ENCODE results near the gene TRMT1.

Gene TRMT1

DNA sequence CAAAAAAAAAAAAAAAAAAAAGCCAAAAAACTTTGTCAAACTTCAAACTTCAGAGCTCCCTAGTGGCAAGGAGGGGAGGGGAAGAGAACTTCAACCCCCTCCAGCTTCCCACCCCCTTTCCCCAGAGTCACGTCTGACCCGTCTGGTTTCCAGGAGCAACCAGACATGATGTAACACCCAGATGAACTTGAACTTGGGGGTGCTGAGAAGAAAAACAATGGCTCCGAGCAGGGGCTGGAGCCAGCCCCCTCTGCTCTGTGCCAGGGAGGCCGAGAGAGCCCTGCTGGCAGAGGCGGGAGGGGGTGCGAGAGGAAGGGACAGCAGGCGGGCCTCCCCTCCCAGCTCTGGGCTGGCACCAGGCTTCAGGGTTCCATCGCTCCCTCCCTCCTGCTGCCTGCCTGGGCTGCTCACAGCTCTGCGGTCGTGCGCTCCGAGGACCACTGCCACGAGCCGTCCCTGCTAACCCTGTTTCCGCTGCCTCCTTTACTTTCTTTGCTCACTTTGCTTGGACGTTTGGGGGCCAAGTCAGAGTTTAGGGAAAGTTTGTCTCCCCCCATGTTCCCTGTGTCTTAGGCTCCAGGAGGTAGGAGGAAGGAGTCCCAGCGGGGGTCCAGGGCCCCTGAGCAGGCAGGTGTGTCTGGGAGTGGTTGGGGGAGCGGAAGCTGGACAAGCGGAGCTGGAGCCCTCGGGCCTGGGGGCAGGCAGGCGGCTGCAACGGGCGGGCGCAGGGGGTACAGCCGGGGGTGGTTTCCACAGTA is 25.0 kb downstream of the TRMT1 start:
- ChIA-PET POLR2A (interaction anchor here (0.6 kb wide), 1 partner anchor 169 kb away, joined by 6 read pairs; no protein-coding TSS in a partner anchor), CTCF (interaction anchor here (1.0 to 8.9 kb wide), 5 partner anchors 13 to 125 kb away, joined by 5 to 183 read pairs (median 6); partner anchors contain the start of gene DAND5)
- TF ChIP-seq, protein P1, sequence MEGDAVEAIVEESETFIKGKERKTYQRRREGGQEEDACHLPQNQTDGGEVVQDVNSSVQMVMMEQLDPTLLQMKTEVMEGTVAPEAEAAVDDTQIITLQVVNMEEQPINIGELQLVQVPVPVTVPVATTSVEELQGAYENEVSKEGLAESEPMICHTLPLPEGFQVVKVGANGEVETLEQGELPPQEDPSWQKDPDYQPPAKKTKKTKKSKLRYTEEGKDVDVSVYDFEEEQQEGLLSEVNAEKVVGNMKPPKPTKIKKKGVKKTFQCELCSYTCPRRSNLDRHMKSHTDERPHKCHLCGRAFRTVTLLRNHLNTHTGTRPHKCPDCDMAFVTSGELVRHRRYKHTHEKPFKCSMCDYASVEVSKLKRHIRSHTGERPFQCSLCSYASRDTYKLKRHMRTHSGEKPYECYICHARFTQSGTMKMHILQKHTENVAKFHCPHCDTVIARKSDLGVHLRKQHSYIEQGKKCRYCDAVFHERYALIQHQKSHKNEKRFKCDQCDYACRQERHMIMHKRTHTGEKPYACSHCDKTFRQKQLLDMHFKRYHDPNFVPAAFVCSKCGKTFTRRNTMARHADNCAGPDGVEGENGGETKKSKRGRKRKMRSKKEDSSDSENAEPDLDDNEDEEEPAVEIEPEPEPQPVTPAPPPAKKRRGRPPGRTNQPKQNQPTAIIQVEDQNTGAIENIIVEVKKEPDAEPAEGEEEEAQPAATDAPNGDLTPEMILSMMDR (IDR thresholded peaks at IDR 0.05; ENCODE audit: control extremely low read depth, extremely low read depth, low read depth, missing control alignments), result no peak
- no peak for DNase-seq (ENCODE audit: extremely low spot score)

DNA sequence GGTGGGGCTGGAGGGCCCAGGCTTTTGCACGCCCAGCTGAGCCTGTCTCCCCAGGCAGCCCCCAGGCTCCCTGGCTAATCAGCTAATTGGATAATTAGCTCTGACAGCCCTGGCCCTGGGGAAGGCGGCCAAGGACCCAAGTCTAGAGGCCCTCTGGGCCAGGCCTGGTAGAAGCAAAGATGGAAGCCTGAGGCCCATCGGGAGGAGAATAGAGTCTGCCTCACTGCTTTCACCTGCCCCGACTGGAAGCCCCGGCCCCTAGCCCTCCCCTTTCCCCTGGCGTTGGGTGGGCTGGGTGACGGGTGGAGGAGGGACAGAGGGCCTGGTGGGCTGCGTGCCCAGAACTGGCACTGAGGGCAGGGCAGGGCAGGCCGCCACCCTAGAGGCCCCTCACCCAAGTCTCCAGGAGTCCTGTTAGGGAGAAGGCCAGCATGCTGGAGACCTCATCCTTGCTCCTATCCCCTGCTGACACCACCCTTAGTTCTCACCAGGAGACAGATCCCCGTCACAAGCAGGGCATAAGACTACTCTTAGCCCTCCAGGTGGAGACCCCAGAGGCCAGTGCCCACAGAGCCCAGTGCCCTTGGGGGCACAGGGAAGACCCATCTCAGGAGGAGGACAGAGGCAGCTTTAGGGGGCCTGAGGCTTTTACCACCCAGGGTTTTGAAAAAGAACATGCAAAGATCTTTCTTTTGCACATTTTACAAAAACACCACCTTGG is 25.9 kb downstream of the TRMT1 start:
- POLR2A ChIA-PET, result no interaction called here
- CTCF ChIA-PET, result interaction anchor here (1.0 to 8.9 kb wide), 5 partner anchors 11 to 124 kb away, joined by 3 to 183 read pairs (median 6); partner anchors contain the start of gene DAND5
- TF ChIP-seq, protein P1 (IDR thresholded peaks at IDR 0.05; ENCODE audit: control extremely low read depth, extremely low read depth, low read depth, missing control alignments), result no peak
- no peak for DNase-seq (ENCODE audit: extremely low spot score)

DNA sequence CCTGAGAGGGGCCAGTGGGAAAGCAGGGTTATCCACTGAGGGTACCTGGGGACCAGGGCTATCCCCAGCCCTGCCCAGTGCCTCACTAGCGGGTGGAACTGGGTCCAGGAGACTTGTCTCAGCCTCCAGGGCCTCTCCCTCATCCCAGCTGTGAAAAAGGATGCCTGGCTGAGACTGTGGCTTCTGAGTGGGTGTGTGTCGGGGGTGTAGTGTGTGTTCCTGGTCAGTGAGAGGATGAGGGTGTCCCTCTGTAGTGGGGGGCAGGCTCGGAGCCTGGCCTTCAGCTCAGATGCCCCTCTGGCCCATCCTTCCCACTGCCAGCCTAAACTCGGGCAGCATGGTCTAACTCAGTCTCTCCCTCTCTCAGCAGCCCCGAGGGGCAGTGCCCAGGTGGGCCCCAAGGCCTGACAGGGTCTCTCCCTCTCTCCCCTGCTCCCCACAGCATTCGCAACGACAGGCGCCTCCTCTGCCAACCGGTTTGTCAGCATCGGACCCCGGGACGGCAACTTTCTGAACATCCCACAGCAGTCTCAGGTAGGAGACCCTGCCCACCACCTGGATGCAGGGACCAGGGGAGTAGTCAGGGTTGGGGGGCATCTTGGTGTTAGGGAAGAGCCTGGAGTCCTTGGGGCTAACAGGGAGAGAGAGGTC is 26.6 kb downstream of the TRMT1 start:
- ChIA-PET POLR2A (no interaction called here), CTCF (interaction anchor here (1.0 to 8.9 kb wide), 3 partner anchors 10 to 123 kb away, joined by 3 to 183 read pairs (median 129); partner anchors contain the start of gene DAND5)
- TF ChIP-seq, protein P1 (IDR thresholded peaks at IDR 0.05; ENCODE audit: control extremely low read depth, extremely low read depth, low read depth, missing control alignments), result no peak
- no peak for DNase-seq (ENCODE audit: extremely low spot score)

DNA sequence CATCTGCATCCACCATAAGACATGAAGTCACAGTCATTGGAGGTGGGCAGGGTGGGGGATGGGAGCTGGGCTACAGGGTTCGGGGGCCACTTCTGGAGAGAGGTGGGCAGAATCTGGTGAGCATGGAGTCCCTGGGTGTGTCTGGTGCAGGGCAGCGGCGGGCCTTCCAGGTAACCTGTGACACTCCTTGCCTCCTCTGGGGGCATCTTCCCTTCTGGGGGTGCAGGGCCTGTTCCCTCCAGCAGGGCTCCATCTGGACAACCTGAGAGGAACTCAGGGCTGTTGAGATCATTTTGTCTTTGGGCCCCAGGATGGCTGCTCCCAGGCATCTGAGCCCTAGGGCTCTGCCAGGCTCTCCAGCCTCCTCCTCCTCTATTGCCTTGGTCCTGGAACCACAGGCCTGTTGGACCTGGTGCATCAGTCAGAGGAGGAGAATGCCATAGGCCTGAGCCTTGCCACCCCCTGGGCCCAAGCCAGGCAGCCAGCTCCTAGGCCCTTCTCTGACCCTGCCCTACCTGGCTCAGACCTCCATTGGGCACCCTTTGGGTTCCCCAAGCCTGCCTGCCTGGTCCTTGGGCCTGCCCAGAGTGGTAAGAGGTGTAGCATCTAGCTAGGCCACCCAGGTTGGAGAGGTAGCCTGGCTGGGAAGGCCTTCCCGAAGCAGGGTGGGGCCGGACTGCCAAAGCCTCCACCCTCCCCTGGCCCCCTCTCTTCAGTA is 27.2 kb downstream of the TRMT1 start:
- no peak for DNase-seq (ENCODE audit: extremely low spot score)
- ChIA-PET CTCF (interaction anchor here (8.2 to 8.9 kb wide), 2 partner anchors 112 to 123 kb away, joined by 129 to 183 read pairs; partner anchors contain the start of gene DAND5), POLR2A (no interaction called here)
- TF ChIP-seq, protein P1 (IDR thresholded peaks at IDR 0.05; ENCODE audit: control extremely low read depth, extremely low read depth, low read depth, missing control alignments), result no peak

DNA sequence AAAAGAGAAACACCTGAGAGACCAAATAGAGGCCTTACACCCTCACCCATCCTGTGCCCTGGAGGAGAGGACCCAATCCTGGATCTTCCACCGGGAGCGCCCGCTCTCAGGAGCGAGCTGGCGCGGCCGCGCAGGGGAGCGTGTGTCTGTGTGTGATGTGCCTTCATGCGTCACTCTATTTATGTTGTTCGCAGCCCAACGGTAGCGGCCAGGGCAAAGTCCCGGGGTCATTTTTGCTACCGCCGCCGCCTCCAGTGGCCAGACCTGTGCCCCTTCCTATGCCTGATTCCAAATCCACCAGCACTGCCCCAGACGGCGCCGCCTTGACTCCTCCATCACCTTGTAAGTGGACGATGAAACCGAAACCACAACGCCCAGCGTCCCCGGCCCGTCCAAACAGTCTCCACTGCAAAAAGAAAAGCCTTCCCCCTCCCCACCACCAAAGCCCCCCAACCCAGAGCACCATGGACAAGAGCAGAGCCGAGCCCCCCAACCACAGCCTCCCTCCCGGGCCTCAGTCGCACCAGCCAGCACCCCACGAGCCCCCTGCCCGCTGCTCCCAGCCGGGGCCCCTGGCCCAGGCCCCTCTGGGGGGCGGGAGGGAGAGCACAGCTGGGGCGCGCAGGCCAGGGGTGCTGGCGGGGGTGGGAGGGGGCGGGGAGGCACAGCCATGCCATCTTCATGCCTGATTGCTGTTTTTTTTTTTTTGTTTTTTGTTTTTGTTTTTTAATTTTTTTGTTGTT is 28.6 kb downstream of the TRMT1 start:
- DNase-seq (ENCODE audit: extremely low spot score), result no peak
- TF ChIP-seq, protein P1 (IDR thresholded peaks at IDR 0.05; ENCODE audit: control extremely low read depth, extremely low read depth, low read depth, missing control alignments), result no peak
- CTCF ChIA-PET, result interaction anchor here (0.9 to 6.6 kb wide), 3 partner anchors 17 to 123 kb away, joined by 3 to 52 read pairs (median 6); no protein-coding TSS in a partner anchor
- POLR2A ChIA-PET, result no interaction called here
